KOPT-K1 (cell line): Measurements from ENCODE around the gene CERS4.

Experiments used
- H3K27ac ChIP-seq: fragments of 200-600 bp; sonication (generic); 2 replicates; pipeline ENCODE4 v1.5.1; 2016; ENCODE audit warnings: antibody characterized with exemption, mild to moderate bottlenecking, low read depth, low read length; ENCODE audit not compliant: poor library complexity, severe bottlenecking
- H3K36me3 ChIP-seq: fragments of 200-600 bp; sonication (generic); 2 replicates; pipeline ENCODE4 v1.5.1; 2017; ENCODE audit warnings: antibody characterized with exemption, mild to moderate bottlenecking, low read length, moderate library complexity; ENCODE audit not compliant: insufficient read depth
- H3K9me3 ChIP-seq: fragments of 200-600 bp; sonication (generic); 2 replicates; pipeline ENCODE4 v1.5.1; 2017; ENCODE audit warnings: antibody characterized with exemption, low read length, mild to moderate bottlenecking; ENCODE audit not compliant: insufficient read depth, poor library complexity, severe bottlenecking

CERS4 gene

DNA sequence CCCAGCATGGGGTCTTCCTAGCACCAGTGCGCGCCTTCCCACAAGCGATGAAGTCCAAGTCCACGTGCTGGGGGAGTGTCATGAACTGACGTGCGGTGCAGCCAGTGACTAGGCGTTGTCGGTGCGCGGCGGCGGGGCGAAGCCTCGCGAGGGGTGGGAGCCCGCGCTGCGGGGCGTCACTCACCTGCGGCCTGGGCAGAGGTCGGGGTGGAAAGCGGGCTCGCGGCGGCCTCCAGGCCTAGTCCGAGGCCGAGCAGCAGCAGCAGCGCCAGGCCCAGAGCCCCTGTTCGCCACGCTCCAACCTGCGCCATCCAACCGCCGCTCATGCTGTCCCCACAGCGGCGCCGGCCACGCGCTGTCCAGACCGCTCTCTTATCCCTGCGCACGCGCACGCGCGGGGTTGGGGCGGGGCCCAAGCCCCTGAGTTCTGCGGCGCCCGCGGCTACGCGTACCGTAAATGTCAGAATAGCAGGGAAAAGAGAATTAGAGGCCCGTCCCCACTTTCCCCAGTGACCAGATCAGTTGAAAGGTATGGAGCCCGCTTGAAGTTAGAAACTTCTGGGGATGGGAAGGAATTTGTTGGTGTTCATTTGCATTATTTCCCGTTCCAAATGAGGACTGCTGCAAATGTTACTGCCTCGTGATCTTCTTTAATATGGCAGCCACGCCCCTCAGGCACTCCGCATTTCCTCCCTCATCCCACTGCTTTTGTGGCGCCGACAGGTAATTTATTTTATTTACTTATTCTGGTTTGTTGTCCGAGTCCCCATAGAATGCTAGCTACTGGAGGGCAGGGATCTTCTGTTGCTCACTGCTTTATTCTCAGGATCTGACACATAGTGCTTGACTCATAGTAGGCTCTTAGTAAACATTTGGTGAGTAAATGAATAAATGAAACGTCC lies 99.0 kb downstream of the CERS4 start, which contains the start of gene CD320:
CD320 (minus strand) TSS at position 394 of the 902 bp plus-strand sequence; CDS start at position 326, 68 bp downstream.
- H3K27ac ChIP-seq: peak within 1 kb of the TSS; percentile 86
- H3K36me3 ChIP-seq: peaks cover 70% of the 10 kb centered on the region
- no peaks in the 10 kb centered on the region for H3K9me3 ChIP-seq

- Histone ChIP-seq H3K36me3 (peaks cover 70% of the 10 kb centered on the region), H3K9me3 (no peaks in the 10 kb centered on the region), H3K27ac (peak overlapping the region; percentile 86)
Observed at GRCh38 chr19:8308891-8309291, 99.7 kb downstream of the CERS4 start.

DNA sequence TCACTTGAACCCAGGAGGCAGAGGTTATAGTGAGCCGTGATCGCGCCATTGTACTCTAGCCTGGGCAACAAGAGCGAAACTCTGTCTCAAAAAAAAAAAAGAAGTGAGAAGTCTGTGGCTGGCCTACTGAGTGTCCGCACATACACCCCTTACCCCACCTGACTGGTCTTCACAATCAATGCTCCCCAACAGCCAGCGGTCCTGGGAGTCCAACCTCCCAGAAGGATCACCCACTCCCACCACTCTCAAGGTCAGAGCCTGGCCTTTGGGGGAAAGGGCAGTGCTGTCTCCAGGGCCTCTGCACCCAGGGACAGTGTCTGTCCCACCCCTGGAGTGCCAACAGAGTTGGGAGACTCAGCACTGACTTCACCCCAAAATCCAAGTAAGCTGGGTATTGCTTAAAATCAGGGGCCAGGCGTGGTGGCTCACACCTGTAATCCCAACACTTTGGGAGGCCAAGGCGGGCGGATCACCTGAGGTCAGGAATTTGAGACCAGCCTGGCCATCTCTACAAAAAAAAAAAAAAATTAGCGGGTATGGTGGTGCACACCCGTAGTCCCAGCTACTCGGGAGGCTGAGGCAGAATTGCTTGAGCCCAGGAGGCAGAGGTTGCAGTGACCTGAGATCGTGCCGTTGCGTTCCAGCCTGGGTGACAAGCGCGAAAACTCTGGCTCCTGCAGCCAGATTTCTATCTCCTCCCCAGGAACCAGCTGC lies 101.3 kb downstream of the CERS4 start:
- Histone ChIP-seq H3K36me3 (peaks cover 69% of the 10 kb centered on the region), H3K27ac (no peak overlapping the region), H3K9me3 (no peaks in the 10 kb centered on the region)

DNA sequence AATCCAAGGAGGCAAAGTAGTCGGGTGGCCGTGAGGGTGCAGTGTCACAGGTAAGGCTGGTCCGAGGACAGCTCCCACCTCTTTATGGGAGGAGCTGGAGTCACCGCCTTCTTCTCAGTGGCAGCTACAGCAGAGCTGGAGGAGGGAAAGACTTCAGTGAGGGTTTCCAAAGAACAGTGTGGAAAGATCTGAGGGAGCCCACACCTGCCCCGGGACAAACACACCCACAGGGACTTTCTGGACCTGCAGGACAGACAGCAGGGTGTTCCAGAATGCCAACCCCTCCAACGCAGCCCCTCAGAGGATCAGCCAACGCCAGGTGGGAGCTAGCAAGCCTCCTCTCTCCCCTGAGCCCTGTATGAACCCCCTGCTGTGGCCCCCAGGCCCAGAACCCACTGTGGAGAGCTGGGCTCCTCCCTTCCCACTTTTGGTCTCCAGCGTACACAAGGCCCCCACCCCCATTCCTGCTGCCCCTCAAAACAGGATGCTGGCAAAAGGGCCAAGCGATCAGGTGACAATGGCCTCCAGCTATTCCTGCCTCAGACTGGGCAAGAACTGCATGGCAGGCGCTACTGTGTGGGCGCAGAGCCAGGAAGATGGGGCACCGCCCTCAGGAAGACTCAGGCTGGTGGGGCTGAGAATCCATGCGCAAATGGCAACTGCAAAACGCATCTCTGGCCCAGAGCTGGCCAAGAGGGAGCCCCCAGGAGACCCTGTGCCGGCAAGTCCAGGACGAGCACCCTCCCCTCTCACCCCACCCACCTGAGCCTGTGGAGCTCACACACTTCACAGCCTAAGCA lies 102.5 kb downstream of the CERS4 start:
- H3K27ac ChIP-seq: no peak overlapping the region
- no peaks in the 10 kb centered on the region for H3K9me3 ChIP-seq
- peaks cover 74% of the 10 kb centered on the region for H3K36me3 ChIP-seq
